Kidney (tissue), 14 donors: Measurements from ENCODE around the gene PHF2. TPM values are rescaled to one million over a fixed set of nuclear protein-coding genes. Genes with fewer than 3 reads are reported as not detected.
A peak's percentile ranks its signal among the peaks of the same experiment; 100 is the strongest.

Source experiments
- DNase-seq, 5 donors: peaks; one replicate each; pipeline ENCODE4 v3.0.0-alpha.2; 2013 to 2020
- FAIRE-seq: peaks from 2 replicates; lab custom pipeline; 2012; peaks lifted over from hg19 to GRCh38; lab: Jason Lieb, UNC
- H3K27ac ChIP-seq, 2 donors: one replicate each; pipeline ENCODE4 v1.7.0; 2013; ENCODE audit warnings: low read depth in 2 of 2, low read length in 2 of 2, inconsistent platforms in 1 of 2
- H3K27me3 ChIP-seq: one replicate; pipeline ENCODE4 v1.7.1; 2013; ENCODE audit warnings: low read length, inconsistent platforms; ENCODE audit not compliant: control insufficient read depth, insufficient read depth
- H3K36me3 ChIP-seq, 3 donors: one replicate each; pipeline versions ENCODE4 v1.7.0 to v1.7.1; 2013; ENCODE audit warnings: low read length in 3 of 3, control low read depth in 1 of 3, inconsistent platforms in 1 of 3; ENCODE audit not compliant: insufficient read depth in 3 of 3, control insufficient read depth in 2 of 3
- H3K4me1 ChIP-seq, 3 donors: one replicate each; pipeline versions ENCODE4 v1.7.0 to v1.7.1; 2013; ENCODE audit warnings: low read length in 3 of 3, inconsistent platforms in 1 of 3, low read depth in 1 of 3; ENCODE audit not compliant: control insufficient read depth in 2 of 3, insufficient read depth in 2 of 3
- H3K4me3 ChIP-seq, 3 donors: one replicate each; pipeline versions ENCODE4 v1.7.0 to v1.8.1; 2013; ENCODE audit warnings: low read length in 3 of 3, control low read depth in 1 of 3, inconsistent platforms in 1 of 3
- H3K9ac ChIP-seq, 3 donors: one replicate each; pipeline versions ENCODE4 v1.7.0 to v1.7.1; 2013; ENCODE audit warnings: low read length in 3 of 3, control low read depth in 1 of 3, inconsistent platforms in 1 of 3
- H3K9me3 ChIP-seq, 3 donors: one replicate each; pipeline versions ENCODE4 v1.7.0 to v1.7.1; 2013; ENCODE audit warnings: low read length in 3 of 3, control low read depth in 1 of 3, inconsistent platforms in 1 of 3; ENCODE audit not compliant: control insufficient read depth in 2 of 3, insufficient read depth in 1 of 3
- intact Hi-C: fragments of 100-400 bp; cut with DNase I; formaldehyde crosslinking; loops from one replicate; pipeline ENCODE4 v1.11.1; 2022
- polyA plus RNA-seq: library from polyadenylated mRNA; stranded (reverse); fragments of 350-450 nt; fragmentation: Illumina TruSeq; extraction: RNeasy Lipid Tissue Mini Kit (QIAGEN cat#74804); gene quantifications from one replicate; pipeline ENCODE4 v1.2.3, GENCODE V29; 2014; ENCODE audit warnings: low read depth, low replicate concordance; ENCODE audit not compliant: insufficient read depth
- total RNA-seq: library from RNA; stranded (reverse); fragmentation: NEBNext Ultra II Directional; extraction: Animal tissue kit (Norgen Biotek cat#: 25700); gene quantifications from one replicate; pipeline ENCODE4 v1.2.1, GENCODE V29; 2021
- TF ChIP-seq, protein P1 (sequence below): IDR thresholded peaks from 3 replicates; pipeline ENCODE4 v1.5.1; 2012; ENCODE audit warnings: mild to moderate bottlenecking, moderate library complexity, borderline replicate concordance; ENCODE audit not compliant: insufficient read depth; ENCODE audit errors: extremely low read depth
- donor health status: control.
- donor health status: control.
- donor health status: control.
- donor health status: control.
- donor health status: control.
- donor health status: DM: yes; HTN: yes; CAD: no.
- donor health status: Normal renal cell carcinoma (clear cell type).

The PHF2 gene
- total and polyA plus RNA-seq, 2 donors from 2014 or later, result 10.2 to 30.7 TPM

DNA sequence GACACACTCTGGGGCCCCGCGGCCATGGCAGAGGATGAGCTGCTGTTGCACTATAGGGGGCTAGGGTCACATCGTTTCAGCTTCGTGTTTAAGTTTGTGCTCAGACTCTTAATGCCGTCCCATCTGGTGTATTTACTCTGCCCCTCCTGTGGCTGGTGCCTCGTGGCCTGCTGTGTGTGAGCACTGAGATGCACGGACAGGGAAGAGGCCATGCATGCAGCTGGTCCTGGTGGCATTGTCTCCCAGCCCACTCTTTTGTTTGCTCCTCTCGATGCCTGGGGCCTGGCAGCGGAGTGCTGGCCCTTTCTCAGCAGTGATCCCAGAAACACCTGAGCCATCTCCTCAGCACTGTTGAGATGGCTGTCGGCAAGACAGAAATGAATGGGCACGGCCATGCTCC is 30.0 kb upstream of the PHF2 start:
- peaks cover 0 to 2% (median 0%) of the 10 kb centered on the region in 3 donors for H3K4me1 ChIP-seq
- no peaks in the 10 kb centered on the region for H3K9me3 ChIP-seq
- no peak overlapping the region for H3K9ac ChIP-seq
- TF ChIP-seq, protein P1, sequence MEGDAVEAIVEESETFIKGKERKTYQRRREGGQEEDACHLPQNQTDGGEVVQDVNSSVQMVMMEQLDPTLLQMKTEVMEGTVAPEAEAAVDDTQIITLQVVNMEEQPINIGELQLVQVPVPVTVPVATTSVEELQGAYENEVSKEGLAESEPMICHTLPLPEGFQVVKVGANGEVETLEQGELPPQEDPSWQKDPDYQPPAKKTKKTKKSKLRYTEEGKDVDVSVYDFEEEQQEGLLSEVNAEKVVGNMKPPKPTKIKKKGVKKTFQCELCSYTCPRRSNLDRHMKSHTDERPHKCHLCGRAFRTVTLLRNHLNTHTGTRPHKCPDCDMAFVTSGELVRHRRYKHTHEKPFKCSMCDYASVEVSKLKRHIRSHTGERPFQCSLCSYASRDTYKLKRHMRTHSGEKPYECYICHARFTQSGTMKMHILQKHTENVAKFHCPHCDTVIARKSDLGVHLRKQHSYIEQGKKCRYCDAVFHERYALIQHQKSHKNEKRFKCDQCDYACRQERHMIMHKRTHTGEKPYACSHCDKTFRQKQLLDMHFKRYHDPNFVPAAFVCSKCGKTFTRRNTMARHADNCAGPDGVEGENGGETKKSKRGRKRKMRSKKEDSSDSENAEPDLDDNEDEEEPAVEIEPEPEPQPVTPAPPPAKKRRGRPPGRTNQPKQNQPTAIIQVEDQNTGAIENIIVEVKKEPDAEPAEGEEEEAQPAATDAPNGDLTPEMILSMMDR, result no peak
- no peak overlapping the region for H3K27ac ChIP-seq
- peaks cover 5 to 20% (median 12%) of the 10 kb centered on the region in 3 donors for H3K36me3 ChIP-seq
- DNase-seq, result no peak
- H3K27me3 ChIP-seq, result no peaks in the 10 kb centered on the region
- no peak for FAIRE-seq
- no peak overlapping the region for H3K4me3 ChIP-seq
- intact Hi-C loops, result no loop called here

- H3K9me3 ChIP-seq, result no peaks in the 10 kb centered on the region
- H3K4me3 ChIP-seq, result no peak overlapping the region
- DNase-seq (peak in 2 of 5 donors; percentile 45 to 74), FAIRE-seq (no peak)
- no peak overlapping the region for H3K27ac ChIP-seq
- no peak overlapping the region for H3K9ac ChIP-seq
- intact Hi-C loops, result no loop called here
- no peaks in the 10 kb centered on the region for H3K4me1 ChIP-seq
- peaks cover 2 to 24% (median 17%) of the 10 kb centered on the region in 3 donors for H3K36me3 ChIP-seq
- TF ChIP-seq, protein P1, result no peak
- no peaks in the 10 kb centered on the region for H3K27me3 ChIP-seq
Observed at GRCh38 chr9:93549611-93550010, 26.8 kb upstream of the PHF2 start.

DNA sequence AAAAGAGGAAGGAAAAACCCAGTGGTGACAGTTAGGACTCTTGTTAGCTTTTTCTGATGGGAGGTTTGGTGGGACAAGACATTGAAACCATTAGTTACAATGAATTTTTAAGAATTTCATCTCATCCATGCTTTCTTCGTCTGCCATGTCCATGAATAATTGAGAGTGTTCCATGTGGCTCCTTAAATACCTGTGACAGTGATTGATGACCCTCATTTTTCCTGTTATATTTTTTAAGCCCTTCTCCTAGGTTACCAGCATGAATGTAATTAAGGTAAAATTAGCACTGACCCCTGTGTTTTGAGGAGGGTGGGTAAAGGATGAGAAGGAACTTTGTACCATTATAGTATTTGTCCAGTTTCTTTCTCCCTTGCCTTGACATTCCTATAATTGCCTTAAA is 23.5 kb upstream of the PHF2 start:
- Histone ChIP-seq H3K27ac (no peak overlapping the region), H3K9ac (no peak overlapping the region), H3K4me1 (no peaks in the 10 kb centered on the region), H3K9me3 (no peaks in the 10 kb centered on the region), H3K36me3 (peaks cover 2 to 38% (median 16%) of the 10 kb centered on the region in 3 donors), H3K4me3 (no peak overlapping the region), H3K27me3 (no peaks in the 10 kb centered on the region)
- intact Hi-C loops, result no loop called here
- TF ChIP-seq, protein P1, result no peak
- FAIRE-seq (no peak), DNase-seq (no peak)

DNA sequence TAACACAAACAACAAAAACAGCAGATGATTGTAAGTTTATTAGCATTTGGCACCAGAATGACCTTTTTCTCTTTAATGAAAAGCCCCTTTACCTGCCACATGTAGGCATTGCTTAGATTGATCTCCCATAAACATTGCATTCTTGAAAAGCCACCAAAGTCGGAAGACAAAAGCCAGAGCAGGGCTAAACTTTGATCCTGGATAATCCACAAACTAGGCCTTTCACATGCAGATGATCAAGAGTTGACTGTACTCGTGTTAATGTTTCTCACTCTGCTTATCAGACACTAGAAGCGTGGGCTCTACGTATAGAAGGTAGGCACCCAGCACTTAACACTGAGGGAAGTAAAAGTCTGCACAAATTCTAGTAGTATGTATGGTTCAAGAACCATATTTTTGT is 21.0 kb upstream of the PHF2 start:
- H3K36me3 ChIP-seq, result peaks cover 1 to 58% (median 32%) of the 10 kb centered on the region in 3 donors
- intact Hi-C loops, result no loop called here
- DNase-seq (no peak), FAIRE-seq (no peak)
- no peaks in the 10 kb centered on the region for H3K27me3 ChIP-seq
- H3K27ac ChIP-seq, result no peak overlapping the region
- H3K9me3 ChIP-seq, result no peaks in the 10 kb centered on the region
- H3K4me1 ChIP-seq, result no peaks in the 10 kb centered on the region
- no peak overlapping the region for H3K4me3 ChIP-seq
- TF ChIP-seq, protein P1, result no peak
- H3K9ac ChIP-seq, result no peak overlapping the region
